Measurements from ENCODE around the gene RFX2. TPM values are rescaled to one million over a fixed set of nuclear protein-coding genes. Genes with fewer than 3 reads are reported as not detected.

Gene RFX2
- total and polyA plus RNA-seq, 2 experiments from 2014 or later: 2.3 to 4.9 TPM

DNA sequence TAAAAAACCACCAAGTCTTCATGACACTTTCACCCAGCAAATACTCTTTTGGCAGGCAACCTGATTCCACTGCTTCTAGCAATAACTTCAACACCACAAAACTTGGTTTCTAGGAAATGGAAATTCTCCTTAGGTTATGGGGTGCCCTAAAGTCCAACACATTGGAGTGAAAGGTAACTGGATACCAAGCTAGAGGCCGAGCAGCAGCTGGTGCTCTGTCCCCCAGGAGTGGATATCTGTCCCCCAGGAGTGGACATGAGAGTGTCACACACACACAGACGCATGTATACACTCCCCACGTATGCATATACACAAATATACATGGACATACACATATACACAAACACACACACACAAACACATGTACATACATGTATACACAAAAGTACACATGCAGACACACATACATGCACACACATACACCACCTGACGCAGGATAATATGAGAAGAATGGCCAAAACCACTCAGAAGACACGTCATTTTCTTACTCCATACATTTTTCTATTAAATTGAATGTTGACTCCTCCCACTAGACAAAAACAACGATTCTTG, 50.8 kb downstream of the RFX2 start:
- H3K9me2 ChIP-seq (replicated peaks; ENCODE audit: insufficient read depth): no peaks in the 10 kb centered on the region
- 93% methylated on average over 6 of the region's 6 CpGs for WGBS (ENCODE audit: low lambda C conversion rate, missing lambda C conversion rate)
- no peaks in the 10 kb centered on the region for H4K20me1 ChIP-seq (ENCODE audit: insufficient read depth, poor library complexity, severe bottlenecking)
- H3K27ac ChIP-seq: no peak overlapping the region
- H3K36me3 ChIP-seq (replicated peaks; ENCODE audit: insufficient read depth, low read depth): no peaks in the 10 kb centered on the region
- H3K4me3 ChIP-seq: no peak overlapping the region
- TF ChIP-seq CTCF (IDR thresholded peaks at IDR 0.05; ENCODE audit: poor library complexity) (no peak), EZH2phosphoT487 (IDR thresholded peaks at IDR 0.05; ENCODE audit: low read depth, severe bottlenecking, unreplicated experiment) (no peak), EZH2 (IDR thresholded peaks at IDR 0.05; ENCODE audit: borderline replicate concordance) (no peak)
- peaks cover 12% of the 10 kb centered on the region for H3K4me1 ChIP-seq (ENCODE audit: insufficient read depth)
- H3K27me3 ChIP-seq: no peaks in the 10 kb centered on the region
- H3K79me2 ChIP-seq: no peaks in the 10 kb centered on the region
- no peak overlapping the region for H3K4me2 ChIP-seq
- H2AFZ ChIP-seq: no peak overlapping the region
- no peak for DNase-seq (ENCODE audit: low spot score)
- H3K9me3 ChIP-seq (ENCODE audit: low read depth): no peaks in the 10 kb centered on the region

DNA sequence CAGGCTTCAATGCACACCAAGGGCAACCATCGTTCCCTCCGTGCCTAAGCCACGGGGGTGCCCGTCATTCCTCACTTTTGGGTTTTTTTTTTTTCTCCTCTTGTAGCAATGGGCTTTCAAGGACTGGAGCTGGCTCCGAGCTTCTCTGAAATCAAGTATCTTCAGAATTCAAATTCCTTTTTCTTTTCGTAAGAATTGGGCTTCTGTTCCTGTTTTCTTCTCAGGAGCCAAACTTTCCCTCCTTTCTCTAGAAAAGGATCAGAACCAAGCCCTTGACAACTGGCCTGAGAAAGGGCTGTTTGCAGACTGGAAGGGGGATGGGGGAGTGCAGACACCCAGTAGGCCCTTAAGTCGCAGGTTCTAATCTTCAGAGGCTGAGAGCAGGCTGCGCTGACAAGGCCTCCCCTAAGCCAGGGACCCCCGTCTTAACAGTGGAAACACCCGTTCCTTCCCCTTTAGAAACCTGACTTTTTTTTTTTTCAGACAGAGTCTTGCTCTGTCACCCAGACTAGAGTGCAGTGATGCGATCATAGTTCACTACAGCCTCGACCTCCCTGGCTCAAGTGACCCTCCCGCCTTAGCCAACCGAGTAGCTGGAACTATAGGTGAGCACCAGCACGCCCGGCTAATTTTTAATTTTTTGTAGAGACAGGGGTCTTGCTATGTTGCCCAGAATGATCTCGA, 51.6 kb downstream of the RFX2 start:
- H3K4me3 ChIP-seq: no peak overlapping the region
- DNase-seq (ENCODE audit: low spot score): no peak
- H3K27ac ChIP-seq: no peak overlapping the region
- no peak for TF ChIP-seq CTCF (IDR thresholded peaks at IDR 0.05; ENCODE audit: poor library complexity)
- no peak for TF ChIP-seq EZH2phosphoT487 (IDR thresholded peaks at IDR 0.05; ENCODE audit: low read depth, severe bottlenecking, unreplicated experiment)
- TF ChIP-seq EZH2 (IDR thresholded peaks at IDR 0.05; ENCODE audit: borderline replicate concordance): no peak
- no peaks in the 10 kb centered on the region for H4K20me1 ChIP-seq (ENCODE audit: insufficient read depth, poor library complexity, severe bottlenecking)
- no peaks in the 10 kb centered on the region for H3K79me2 ChIP-seq
- no peaks in the 10 kb centered on the region for H3K36me3 ChIP-seq (replicated peaks; ENCODE audit: insufficient read depth, low read depth)
- no peak overlapping the region for H3K4me2 ChIP-seq
- H3K9me3 ChIP-seq (ENCODE audit: low read depth): no peaks in the 10 kb centered on the region
- peaks cover 12% of the 10 kb centered on the region for H3K4me1 ChIP-seq (ENCODE audit: insufficient read depth)
- 95% methylated on average over 17 of the region's 17 CpGs for whole genome bisulfite sequencing (ENCODE audit: low lambda C conversion rate, missing lambda C conversion rate)
- no peak overlapping the region for H2AFZ ChIP-seq
- no peaks in the 10 kb centered on the region for H3K9me2 ChIP-seq (replicated peaks; ENCODE audit: insufficient read depth)
- H3K27me3 ChIP-seq: no peaks in the 10 kb centered on the region

DNA sequence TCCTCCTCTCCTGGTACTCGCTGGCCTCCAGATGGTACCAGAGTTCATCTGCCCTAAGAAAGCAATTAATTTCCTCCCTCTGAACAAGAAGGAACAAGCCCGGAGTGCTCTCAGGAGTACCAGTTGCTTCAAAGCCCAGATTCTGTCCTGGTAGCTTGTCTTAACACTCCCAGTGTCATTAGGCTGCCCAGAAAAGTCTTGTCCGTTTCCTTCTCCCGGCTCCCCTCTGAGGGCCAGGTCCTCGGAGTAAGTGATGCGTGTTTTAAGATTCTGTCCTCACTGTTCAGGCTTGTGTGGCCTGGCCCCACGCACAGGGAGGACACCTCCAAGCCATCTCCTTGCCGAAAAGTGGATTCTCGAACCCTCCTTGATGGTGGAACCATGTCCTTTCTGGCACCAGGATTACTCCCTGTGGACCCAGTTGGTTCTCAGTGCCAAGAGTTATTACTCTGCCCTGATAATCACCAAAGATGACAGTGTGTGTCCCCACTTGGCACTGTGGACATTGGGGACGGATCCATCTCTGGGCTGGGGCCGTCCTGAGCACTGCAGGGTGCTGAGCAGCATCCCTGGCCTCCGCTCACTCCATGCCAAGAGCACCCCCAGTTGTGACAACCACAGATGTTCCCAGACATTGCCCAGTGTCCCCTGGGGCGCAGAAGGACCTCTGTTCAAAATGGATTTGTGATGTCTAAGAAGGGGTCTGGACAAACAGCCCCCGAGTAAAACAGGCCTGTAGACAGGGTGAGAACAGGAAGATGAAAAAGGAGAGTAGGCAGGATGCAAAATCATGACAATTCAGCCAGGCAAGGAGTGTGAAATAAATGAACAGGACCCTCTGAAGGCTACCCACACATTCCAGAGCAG, 52.4 kb downstream of the RFX2 start:
- 88% methylated on average over 14 of the region's 14 CpGs for WGBS (ENCODE audit: low lambda C conversion rate, missing lambda C conversion rate)
- Histone ChIP-seq H2AFZ (no peak overlapping the region), H3K4me3 (no peak overlapping the region), H4K20me1 (ENCODE audit: insufficient read depth, poor library complexity, severe bottlenecking) (no peaks in the 10 kb centered on the region), H3K9me3 (ENCODE audit: low read depth) (no peaks in the 10 kb centered on the region), H3K27ac (peak overlapping the region; percentile 69), H3K4me2 (no peak overlapping the region), H3K79me2 (no peaks in the 10 kb centered on the region), H3K27me3 (no peaks in the 10 kb centered on the region), H3K9me2 (replicated peaks; ENCODE audit: insufficient read depth) (no peaks in the 10 kb centered on the region), H3K4me1 (ENCODE audit: insufficient read depth) (peaks cover 12% of the 10 kb centered on the region), H3K36me3 (replicated peaks; ENCODE audit: insufficient read depth, low read depth) (no peaks in the 10 kb centered on the region)
- DNase-seq (ENCODE audit: low spot score): no peak
- no peak for TF ChIP-seq CTCF (IDR thresholded peaks at IDR 0.05; ENCODE audit: poor library complexity)
- no peak for TF ChIP-seq EZH2phosphoT487 (IDR thresholded peaks at IDR 0.05; ENCODE audit: low read depth, severe bottlenecking, unreplicated experiment)
- no peak for TF ChIP-seq EZH2 (IDR thresholded peaks at IDR 0.05; ENCODE audit: borderline replicate concordance)
